HG03103 (cell line): ENCODE results near the gene CS.
"Not testable (repeated sequence)": the region's sequence is repeated elsewhere in the genome, so short reads cannot be mapped to it uniquely, and the experiment has no call there.

Experiments used
- ATAC-seq: cut with Tn5 transposase; IDR thresholded peaks from one replicate; pipeline ENCODE4 v1.9.1; 2021; ENCODE audit warnings: low read depth; ENCODE audit not compliant: unreplicated experiment

The CS gene

GRCh38 chr12:56321610-56322009 lies 21.5 kb upstream of the CS start:
- not testable (repeated sequence) for ATAC-seq

GRCh38 chr12:56321027-56321426 lies 20.9 kb upstream of the CS start:
- ATAC-seq, result no peak

DNA sequence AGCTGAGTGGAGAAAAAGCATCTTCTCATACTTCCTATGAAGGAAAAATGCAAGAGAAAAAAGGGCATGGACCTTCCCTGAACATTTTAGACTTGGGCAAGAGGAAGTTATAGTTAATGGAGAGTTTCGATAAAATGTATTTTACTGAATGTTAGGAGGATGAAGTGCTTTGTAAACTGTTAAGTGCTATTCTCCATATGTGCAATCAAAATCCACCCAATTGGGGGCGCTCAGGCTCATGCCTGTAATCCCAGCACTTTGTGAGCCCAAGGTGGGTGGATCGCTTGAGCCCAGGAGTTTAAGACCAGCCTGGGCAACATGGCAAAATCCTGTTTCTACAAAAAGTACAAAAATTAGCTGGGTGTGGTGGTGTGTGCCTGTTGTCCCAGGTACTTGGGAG lies 17.5 kb upstream of the CS start:
- ATAC-seq, result no peak

DNA sequence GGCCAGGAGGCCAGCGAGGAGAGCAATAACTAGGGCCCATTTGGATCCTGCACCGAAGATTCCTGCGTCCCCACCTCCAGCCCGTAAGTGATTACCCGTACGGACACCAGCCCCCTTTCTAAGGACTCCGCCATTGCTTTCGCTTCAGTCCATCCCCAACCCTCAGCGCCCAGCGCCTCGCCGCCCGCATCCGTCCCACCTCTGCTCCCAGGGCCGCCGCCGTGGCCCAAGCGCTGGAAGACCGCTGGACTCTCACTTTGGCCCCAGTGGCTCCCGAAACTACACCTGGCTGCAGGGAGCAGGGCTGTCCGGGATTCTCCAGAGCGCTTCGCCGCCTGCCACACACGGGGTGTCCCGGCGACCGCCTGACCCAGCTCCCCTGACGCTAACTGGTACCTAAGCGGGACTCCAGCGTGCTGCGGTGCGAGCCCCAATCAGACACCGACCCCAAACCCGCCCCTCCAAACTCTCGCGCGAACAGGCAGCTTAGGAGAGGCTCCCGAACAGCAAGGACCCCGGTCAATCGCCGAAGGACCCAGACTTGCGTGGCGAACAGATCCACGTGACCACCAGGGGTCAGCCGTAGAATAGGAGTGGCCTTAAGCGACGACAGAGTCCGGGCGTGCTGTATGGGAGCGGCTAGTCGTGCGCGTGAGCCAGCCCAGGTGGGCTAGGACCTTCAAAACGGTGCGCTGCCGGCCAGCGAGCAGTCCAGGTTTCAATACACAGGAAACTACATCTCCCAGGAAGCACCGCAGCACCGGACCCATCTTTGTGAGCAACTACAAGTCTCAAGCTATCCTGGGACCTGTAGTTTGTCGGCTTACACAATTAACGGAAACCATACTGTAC lies 15.7 kb upstream of the CS start, which contains the start of gene CNPY2:
Gene CNPY2, minus strand, starts transcription at position 367 of the 852 bp plus-strand sequence. CDS start 771 bp downstream, outside the sequence.
- peak; percentile 85 for ATAC-seq

GRCh38 chr12:56315249-56315621 lies 15.1 kb upstream of the CS start:
- no peak for ATAC-seq

GRCh38 chr12:56311003-56311402 lies 10.9 kb upstream of the CS start:
- ATAC-seq, result no peak

GRCh38 chr12:56308714-56309113 lies 8.6 kb upstream of the CS start:
- no peak for ATAC-seq

DNA sequence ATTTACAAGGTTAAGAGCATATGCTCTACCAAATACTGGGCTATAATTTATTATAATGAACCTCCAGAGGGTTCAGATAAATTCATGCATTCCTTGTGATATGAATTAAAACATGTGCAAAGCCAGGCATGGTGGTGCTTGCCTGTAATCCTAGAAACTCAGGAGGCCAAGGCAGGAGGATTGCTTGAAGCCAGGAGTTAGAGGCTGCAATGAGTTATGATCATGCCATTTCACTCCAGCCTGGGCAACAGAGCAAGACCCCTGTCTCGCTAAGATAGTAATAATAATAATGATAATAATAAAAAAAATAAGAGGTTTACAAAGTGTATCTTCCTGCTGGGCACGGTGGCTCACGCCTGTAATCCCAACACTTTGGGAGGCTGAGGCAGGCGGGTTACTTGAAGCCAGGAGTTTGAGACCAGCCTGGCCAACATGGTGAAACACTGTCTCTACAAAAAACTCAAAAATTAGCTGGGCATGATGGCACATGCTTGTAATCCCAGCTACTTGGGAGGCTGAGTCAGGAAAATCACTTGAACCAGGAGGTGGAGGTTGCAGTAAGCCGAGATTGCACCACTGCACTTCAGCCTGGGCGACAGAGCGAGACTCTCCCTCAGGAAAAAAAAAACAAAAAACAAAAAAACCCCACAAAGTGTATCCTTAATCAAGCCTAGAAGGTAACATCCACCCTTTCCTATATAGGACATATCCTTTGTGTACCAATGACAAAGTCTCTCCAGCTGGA lies 7.3 kb upstream of the CS start:
- no peak for ATAC-seq

GRCh38 chr12:56304872-56305590 lies 4.9 kb upstream of the CS start:
- no peak for ATAC-seq

DNA sequence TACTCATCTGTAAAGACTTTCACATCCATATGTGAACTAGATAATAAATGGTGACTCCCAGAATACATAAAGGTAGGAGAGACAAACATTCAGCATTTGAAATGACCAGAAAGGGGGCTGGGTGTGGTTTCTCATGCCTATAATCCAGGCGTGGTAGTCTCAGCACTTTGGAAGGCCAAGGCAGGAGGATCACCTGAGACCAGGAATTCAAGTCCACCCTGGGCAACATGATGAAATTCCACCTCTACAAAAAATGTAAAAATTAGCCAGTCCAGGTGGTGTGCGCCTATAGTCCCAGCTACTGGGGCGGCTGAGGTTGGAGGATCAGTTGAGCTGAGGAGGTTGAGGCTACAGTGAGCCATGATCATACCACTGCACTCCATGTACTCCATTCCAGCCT lies 4.1 kb upstream of the CS start:
- ATAC-seq, result no peak

- ATAC-seq, result no peak
Observed at GRCh38 chr12:56300644-56301464, 724 bp upstream of the CS start.

- ATAC-seq, result no peak
Observed at GRCh38 chr12:56299308-56299852, 750 bp downstream of the CS start.

- ATAC-seq, result no peak
Observed at GRCh38 chr12:56298828-56299227, 1.3 kb downstream of the CS start.

DNA sequence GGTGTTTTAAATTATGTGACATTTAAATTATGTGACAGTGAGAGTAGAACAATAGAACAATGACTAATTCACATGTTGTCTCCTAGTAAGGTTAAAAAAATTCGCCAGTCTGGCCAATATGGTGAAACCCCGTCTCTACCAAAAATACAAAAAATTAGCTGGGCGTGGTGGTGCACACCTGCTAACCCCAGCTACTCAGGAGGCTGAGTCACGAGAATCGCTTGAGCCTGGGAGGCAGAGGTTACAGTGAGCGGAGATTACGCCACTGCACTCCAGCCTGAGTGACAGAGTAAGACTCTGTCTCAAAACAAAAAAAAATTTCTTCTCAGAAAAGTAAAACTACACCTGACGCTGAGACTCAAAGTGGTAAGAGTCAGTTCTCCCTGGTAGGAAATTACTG lies 2.7 kb downstream of the CS start:
- no peak for ATAC-seq

GRCh38 chr12:56296295-56296694 lies 3.8 kb downstream of the CS start:
- ATAC-seq, result no peak

DNA sequence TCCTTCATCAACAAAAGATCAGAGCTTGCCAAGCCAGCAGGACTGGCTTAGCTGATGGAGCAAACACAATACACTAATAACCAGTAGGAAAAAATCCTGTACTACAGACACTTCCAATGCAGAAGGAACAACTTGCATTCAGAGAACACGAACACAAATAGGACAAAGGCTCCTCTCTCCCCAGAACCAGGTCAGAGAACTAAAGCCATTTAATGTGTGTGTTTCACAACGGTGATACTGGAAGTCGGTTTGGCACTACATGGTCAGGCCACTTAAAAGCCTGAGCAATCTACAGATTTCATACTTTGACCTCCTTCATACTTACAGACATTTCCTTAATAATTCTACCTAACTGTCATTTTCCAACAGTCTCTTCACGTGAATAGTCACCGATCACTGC lies 6.3 kb downstream of the CS start:
- no peak for ATAC-seq

- no peak for ATAC-seq
Observed at GRCh38 chr12:56288705-56289387, 11.3 kb downstream of the CS start.

DNA sequence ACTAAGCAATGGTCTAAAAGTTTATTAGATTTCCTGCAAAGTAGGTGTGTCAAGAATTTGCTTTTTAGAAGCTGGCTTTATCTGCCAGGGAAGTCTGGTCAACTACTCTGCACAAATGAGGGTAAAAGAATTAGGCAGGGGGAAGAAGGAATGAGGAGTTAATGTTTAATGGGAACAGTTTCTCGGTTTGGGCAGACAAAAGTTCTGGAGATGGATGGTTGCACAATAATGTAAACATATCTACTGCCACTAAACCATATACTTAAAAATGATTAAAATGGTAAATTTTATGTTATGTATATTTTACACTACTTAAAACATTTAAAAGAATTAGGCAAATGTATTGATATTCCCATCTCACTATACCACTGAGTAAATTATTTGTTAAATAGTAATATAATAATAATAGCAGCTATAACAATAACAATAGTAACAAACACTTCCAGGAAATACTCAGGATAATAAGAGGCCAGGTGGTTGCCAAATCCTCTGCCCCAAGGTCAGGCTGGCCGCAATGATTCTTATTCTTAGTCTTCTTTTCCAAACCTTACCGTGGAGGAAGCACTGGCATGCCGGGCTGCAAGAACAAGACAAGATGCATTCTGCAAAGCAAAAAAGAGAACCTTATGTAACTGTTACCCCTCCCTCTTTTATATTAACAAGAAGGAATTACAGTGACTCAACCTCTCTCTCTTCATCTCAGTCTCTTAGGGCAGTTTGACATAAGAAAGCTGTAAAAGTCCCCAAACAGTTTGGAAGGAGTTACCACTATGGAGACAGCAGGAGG lies 13.9 kb downstream of the CS start:
- no peak for ATAC-seq

GRCh38 chr12:56284263-56284662 lies 15.9 kb downstream of the CS start:
- ATAC-seq, result not testable (repeated sequence)
